Fibroblast of skin of abdomen (primary cell): ENCODE data around the gene IGFBP6.
A peak's percentile ranks its signal among the peaks of the same experiment; 100 is the strongest.

Experiments
- DNase-seq: peaks from one replicate; pipeline ENCODE4 v3.0.0-alpha.2; 2013

The IGFBP6 gene

GRCh38 chr12:53059434-53060063, 37.9 kb upstream of the IGFBP6 start:
- no peak for DNase-seq

- DNase-seq, result no peak
Observed at GRCh38 chr12:53060064-53060720, 37.3 kb upstream of the IGFBP6 start.

GRCh38 chr12:53060721-53061276, 36.7 kb upstream of the IGFBP6 start:
- DNase-seq, result no peak

DNA sequence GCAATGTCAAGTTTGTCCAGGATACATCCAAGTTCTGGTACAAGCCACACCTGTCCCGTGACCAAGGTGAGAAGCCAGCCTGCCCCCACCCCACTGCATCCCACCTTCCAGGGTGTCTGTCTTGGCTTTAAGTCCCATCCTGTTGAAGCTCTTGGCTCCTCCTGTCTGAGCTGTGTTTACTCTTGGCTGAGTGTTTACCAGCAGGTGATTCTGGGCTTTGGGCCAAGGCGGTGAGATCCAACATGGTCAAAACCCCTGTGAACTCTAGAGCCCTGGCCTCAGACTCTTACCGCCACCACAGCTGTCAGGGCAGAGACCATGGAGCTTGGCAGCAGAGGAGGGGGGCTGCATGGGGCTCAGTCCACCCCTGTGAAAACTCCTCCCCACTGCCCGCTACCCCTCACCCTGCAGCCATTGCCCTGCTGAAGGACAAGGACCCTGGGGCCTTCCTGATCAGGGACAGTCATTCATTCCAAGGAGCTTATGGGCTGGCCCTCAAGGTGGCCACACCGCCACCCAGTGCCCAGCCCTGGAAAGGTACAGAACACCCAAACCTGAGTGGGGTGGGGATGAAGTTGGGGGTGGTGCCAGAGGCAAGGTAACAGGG, 36.0 kb upstream of the IGFBP6 start:
- no peak for DNase-seq

GRCh38 chr12:53062011-53062961, 35.2 kb upstream of the IGFBP6 start:
- DNase-seq, result no peak

DNA sequence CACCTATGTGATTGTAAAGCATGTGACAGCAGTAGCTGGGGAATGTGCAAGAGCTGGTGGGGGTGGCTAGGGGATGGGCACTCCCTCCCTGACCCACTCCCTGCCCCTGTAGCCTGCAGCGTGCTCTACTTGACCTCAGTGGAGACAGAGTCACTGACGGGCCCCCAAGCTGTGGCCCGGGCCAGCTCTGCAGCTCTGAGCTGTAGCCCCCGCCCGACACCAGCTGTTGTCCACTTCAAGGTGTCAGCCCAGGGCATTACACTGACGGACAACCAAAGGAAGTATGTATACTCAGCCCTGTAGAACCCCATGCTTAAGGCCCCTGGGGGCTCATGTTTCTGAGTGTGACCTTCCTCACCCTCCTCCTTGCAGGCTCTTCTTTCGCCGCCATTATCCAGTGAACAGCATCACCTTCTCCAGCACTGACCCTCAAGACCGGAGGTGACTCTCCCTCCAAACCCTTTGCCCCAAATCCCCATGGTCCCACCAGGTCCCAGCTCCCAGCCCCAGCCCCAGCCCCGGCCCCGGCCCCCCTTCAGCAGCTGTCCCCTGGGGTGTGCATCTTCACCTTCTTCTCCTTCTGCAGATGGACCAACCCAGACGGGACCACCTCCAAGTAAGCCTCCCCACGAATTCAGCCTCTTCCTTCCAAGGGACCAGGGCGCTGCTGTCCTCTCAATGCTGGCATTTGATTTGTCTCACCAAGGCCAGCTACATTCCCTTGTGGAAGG, 34.3 kb upstream of the IGFBP6 start:
- DNase-seq, result no peak

DNA sequence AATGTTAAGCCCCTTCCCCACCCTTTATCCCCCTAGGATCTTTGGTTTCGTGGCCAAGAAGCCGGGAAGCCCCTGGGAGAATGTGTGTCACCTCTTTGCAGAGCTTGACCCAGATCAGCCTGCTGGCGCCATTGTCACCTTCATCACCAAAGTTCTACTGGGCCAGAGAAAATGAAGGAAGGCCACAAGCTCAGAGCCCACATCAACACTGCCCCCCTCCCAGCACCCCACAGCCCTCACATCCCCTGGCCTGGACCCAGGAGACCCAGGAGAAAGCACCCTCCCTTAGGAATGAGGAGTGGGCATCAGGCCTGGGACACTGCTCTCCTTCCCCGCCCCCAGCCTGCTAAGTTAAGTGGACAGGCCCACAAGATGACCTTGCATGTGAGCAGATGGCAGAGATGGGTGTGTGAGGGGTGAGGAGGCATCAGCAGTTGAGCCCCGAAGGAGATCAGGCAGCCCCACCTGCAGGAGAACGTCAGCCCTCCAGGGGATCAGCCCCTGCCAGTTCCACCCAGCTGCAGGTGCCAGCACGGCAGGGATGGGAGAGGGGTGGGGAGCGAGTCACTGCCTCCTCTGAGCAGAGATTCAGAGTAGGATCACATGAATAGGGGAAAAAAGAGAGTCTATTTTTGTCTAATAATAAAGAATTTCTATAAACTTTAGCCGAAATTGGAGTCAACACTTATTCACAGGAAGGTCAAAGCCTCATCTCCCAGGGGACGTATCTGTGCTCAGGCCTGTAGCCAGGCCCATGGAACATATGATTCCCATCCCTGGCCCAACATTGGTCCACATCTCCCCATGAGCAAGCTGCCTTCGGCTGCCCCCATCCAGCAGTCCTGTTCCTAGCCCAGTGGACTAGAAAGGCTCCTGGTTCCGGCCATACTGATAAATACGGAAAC, 33.5 kb upstream of the IGFBP6 start:
- no peak for DNase-seq

DNA sequence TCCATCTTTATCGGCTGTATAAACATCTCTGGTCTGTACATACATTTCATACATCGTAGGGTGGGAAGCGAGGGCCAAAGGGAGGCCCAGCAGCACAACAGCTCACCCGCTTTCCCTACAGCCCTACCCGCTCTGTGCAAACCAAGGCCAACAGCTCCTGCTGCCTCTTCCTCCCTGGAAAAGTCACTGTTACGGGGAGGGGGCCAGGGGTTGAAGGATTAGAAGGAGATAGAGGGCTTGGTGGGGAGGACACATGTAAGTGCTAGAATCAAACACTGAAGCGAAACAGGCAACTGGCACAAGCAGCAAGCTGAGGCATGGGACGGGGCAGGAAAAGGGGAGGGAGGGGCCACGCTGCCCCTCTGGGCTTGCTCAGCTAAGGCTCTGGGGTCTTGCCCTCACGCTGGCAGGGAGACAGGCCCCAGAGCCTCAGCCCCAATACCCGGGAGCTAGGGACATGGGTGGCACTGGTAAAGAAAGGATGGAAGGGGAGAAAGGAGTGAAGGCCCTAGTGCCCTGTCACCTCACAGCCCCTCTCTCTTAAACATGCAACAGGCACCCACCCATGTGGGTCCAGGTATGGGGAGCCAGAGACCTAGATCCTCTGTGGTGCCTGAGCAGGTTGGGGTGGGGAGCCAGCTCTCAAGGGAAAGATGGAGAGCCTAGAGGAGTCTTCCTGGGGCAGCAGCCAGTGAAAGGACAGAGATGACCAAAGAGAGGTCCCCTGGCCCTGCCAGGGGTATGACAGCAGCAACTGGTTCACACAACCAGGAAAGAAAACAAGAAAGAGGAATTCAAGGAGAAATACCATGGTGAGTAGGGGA, 32.6 kb upstream of the IGFBP6 start:
- no peak for DNase-seq

DNA sequence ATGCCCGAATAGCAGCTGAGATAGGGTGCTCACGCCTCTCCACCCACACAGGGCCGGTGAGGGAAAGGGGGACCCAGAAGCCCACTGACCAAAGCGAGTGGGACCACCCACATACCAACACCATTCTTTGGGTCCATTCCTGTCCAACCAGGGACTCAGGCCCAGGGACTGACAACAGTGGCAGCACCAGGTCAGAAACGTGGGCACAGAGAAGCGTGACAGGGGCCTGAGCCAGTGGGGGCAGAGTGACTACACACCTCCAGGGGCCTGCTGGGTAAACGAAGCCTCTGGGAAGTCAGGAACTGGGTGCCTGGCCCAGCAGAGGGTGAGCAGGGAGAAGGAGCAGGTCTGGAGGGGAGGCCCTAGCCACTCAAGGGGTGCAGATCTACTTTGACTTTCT, 32.0 kb upstream of the IGFBP6 start:
- DNase-seq, result no peak

DNA sequence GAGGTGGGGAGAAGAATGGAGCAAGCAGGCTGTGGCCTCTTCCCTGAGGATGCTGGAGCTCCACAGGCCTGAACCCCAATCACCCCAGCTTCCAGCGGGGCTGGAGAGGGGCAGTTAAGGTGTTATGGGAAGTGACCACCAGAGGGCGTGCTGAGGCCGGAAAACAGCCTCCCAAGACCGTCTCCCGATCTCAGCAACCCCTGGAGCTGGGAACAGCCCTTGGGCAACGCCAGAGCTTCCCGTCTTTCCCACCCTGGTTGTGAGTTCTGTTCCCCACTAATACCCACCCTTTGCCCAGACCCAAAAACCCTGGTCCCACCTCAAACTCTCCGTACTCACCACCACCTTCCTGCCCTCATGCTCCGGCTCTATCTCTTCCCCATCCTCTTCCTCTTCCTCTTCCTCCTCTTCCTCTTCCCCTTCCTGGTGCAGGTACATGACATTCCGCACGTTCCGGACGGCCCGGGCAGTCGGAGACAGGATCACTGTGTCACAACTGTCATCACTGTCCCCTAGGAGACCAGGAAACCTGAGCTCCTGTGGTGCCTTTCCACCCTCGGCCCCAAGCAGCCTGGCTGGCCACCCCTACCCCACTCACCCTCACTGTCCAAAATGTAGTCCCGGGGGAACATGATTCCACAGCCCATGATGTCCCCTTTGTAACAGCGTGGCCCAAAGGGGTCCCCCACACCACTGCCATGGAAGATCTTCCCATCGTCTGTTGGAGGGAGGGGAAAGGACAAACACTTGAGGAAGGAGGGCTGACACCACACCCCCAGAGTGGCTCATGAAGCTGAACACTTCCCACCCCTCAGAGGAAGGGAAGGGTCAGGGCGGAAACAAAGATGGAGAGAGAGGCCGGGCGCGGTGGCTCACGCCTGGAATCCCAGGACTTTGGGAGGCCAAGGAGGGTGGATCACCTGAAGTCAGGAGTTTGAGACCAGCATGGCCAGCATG, 31.2 kb upstream of the IGFBP6 start:
- peak; percentile 81 for DNase-seq

DNA sequence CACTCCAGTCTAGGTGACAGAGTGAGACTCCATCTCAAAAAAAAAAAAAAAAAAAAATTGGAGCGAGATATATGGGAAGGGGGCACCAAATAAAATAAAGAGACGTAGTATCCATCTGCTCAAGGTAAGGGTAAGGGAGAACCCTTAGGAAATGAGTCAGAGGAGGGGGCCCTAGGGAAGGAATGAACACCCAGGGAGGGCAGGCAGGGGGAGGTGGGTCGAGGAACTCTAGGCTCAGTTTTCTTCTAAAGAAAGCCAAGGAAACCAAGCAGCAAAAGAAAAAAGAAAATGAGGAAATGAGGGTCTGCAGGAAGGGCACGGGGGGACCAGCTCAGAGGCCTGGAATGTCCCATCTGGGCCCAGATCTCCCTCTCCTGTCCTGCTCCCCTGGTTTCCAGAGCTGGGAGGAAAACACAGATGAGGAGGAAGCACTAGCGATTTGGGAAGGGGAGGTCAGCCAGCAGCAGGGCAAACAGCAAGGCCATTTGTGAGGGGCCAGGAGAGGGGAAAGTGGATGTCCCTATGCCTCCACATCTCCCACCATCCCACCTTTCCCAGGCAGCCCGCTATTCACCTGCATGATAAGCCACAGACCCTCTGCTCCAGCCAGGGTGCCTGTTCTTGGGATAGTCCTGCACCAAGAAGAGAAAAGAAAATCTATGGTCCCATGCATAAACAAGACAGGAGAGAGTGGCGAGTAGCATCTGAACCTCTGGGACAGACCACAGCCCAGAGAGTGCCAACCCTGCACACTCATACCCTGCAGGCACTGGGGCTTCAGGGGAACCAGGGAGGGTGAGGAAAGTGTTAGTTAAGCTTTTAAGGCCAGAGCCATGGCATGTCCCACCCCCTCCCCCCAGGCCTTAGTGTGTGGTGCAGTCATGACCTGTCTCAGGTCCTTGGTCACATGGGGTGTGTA, 30.1 kb upstream of the IGFBP6 start:
- DNase-seq, result no peak

- DNase-seq, result no peak
Observed at GRCh38 chr12:53067993-53068770, 29.3 kb upstream of the IGFBP6 start.

- no peak for DNase-seq
Observed at GRCh38 chr12:53068811-53069585, 28.5 kb upstream of the IGFBP6 start.

DNA sequence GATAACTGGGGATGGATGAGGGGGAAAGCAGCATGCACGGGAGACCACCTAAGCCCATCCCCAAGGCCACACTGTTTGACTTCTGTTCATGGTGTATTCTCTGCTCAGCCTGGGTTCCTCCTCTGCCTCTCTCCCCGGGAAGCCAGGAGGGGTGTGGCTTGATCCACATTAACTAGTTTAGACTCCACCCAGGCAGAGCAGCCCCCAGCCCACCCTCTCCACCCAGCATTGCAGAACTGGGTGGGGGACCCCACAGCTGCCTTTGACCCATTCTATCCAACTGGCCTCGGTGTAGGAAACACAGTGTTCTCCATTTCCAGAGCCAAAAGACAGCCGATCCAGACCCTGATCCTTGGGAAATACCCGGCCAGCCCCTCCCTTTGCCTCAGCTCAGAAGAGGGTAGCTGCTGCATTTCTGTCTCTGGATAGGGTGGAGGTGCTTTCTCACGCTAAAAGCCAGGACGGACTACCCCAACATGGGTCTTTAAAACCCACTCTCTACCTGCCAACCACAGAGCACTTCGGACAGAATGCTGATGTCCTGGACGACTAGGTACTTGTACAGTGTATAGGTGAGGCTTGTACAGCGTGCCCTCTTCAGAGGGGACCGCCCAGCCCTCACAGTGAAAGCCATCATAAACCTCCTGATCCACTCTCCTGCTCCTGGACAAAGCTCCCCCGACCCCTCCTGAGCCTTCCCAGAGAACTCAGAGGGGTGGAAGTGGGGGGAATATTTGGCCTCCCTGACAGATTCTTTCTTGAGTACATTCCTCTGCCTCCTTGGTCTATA, 27.7 kb upstream of the IGFBP6 start:
- no peak for DNase-seq

DNA sequence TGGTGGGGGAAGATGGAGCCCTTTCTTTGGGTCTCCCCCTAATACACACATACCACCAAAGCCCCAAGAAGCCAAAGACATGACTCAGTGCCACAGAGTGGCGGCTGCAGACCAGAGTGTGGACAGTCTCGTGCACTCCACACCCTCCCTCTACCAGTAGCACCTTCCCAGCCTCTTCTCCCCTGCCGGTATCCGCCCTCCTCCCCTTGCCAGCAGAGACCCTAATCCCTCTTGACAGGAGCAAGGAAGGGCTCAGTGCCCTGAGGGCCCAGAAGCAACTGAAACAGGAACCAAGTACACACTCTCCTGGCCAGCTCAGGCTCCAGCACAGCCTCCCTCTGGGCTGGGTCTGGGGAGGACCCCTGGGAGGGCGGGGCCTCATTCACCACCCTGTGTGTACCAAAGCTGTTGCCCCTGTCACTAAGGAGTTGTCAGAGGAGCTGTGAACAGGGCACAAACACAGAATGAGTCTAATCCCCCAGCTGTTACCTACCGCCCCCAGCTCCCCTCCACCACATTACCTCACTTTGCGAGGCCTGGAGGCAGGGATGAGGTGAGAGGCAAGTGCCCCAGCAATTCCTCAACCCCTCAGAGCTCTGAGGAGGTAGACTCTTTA, 26.5 kb upstream of the IGFBP6 start:
- peak; percentile 56 for DNase-seq
